ENCODE data around the gene TRIP12. TPM values are rescaled to one million over a fixed set of nuclear protein-coding genes. Genes with fewer than 3 reads are reported as not detected.
A peak's percentile ranks its signal among the peaks of the same experiment; 100 is the strongest.

Gene TRIP12
- total and polyA plus RNA-seq, 2 of the 13 experiments (the other 11 are each of a cell fraction or from before 2014, with no cell fraction given), result 72.1 to 153 TPM

- TF ChIP-seq KLF9 (CRISPR knock-in tag; IDR thresholded peaks at IDR 0.05; ENCODE audit: low read depth) (no peak), RXRA (CRISPR knock-in tag; IDR thresholded peaks at IDR 0.05) (no peak), ZNF740 (CRISPR knock-in tag; IDR thresholded peaks at IDR 0.05) (no peak), PHF20 (CRISPR knock-in tag; IDR thresholded peaks at IDR 0.05) (no peak), ZNF891 (CRISPR knock-in tag; IDR thresholded peaks at IDR 0.05) (no peak; the same call in 1 of the 2 replicates), ZNF10 (CRISPR knock-in tag; IDR thresholded peaks at IDR 0.05; ENCODE audit: borderline replicate concordance, low read depth) (no peak), ZNF484 (CRISPR knock-in tag; IDR thresholded peaks at IDR 0.05; ENCODE audit: borderline replicate concordance, low read depth) (no peak), HBP1 (CRISPR knock-in tag; IDR thresholded peaks at IDR 0.05; ENCODE audit: low read depth) (0 out of 2 replicates have a peak, but pooled peaks have one; percentile 45), PLRG1 (conservative IDR thresholded peaks at IDR 0.05) (no peak), SOX13 (IDR thresholded peaks at IDR 0.05) (0 out of 2 replicates have a peak, but pooled peaks have one; percentile 11), SOX13 (CRISPR knock-in tag; conservative IDR thresholded peaks at IDR 0.05 in 1 of 2, IDR thresholded peaks at IDR 0.05 in 1 of 2) (no peak), ZNF253 (CRISPR knock-in tag; IDR thresholded peaks at IDR 0.05; ENCODE audit: borderline replicate concordance) (no peak), WIZ (CRISPR knock-in tag; IDR thresholded peaks at IDR 0.05) (peak; percentile 29; the same call in 1 of the 2 replicates), PHF5A (CRISPR knock-in tag; IDR thresholded peaks at IDR 0.05; ENCODE audit: low read depth, unreplicated experiment) (no peak), TAF1 (CRISPR knock-in tag; IDR thresholded peaks at IDR 0.05) (peak; percentile 73; the same call in 1 of the 2 replicates), E2F2 (CRISPR knock-in tag; IDR thresholded peaks at IDR 0.05; ENCODE audit: borderline replicate concordance) (no peak), ZNF317 (CRISPR knock-in tag; IDR thresholded peaks at IDR 0.05) (no peak), HCFC1 (IDR thresholded peaks at IDR 0.05; ENCODE audit: low read depth, low read length) (peak; percentile 6; the same call in 1 of the 2 replicates), ZNF709 (CRISPR knock-in tag; IDR thresholded peaks at IDR 0.05) (no peak), U2AF1 (optimal IDR thresholded peaks at IDR 0.05; ENCODE audit: low read depth, low read length) (no peak), ZMYM3 (CRISPR knock-in tag; IDR thresholded peaks at IDR 0.05) (no peak), HHEX (CRISPR knock-in tag; IDR thresholded peaks at IDR 0.05) (no peak), PBX3 (CRISPR knock-in tag; IDR thresholded peaks at IDR 0.05; ENCODE audit: borderline replicate concordance) (no peak), MEF2D (CRISPR knock-in tag; IDR thresholded peaks at IDR 0.05) (0 out of 2 replicates have a peak, but pooled peaks have one; percentile 37)
Observed at GRCh38 chr2:229922449-229923386, 909 bp upstream of the TRIP12 start, which contains the start of gene FBXO36 (continued).
